Eye (tissue), 1 donor: ENCODE results near the gene NAGA.
A peak's percentile ranks its signal among the peaks of the same experiment; 100 is the strongest.
"Not testable (repeated sequence)": the region's sequence is repeated elsewhere in the genome, so short reads cannot be mapped to it uniquely, and the experiment has no call there.

Source experiments
- DNase-seq: peaks from one replicate; pipeline ENCODE4 v3.0.0-alpha.2; 2015

NAGA gene

DNA sequence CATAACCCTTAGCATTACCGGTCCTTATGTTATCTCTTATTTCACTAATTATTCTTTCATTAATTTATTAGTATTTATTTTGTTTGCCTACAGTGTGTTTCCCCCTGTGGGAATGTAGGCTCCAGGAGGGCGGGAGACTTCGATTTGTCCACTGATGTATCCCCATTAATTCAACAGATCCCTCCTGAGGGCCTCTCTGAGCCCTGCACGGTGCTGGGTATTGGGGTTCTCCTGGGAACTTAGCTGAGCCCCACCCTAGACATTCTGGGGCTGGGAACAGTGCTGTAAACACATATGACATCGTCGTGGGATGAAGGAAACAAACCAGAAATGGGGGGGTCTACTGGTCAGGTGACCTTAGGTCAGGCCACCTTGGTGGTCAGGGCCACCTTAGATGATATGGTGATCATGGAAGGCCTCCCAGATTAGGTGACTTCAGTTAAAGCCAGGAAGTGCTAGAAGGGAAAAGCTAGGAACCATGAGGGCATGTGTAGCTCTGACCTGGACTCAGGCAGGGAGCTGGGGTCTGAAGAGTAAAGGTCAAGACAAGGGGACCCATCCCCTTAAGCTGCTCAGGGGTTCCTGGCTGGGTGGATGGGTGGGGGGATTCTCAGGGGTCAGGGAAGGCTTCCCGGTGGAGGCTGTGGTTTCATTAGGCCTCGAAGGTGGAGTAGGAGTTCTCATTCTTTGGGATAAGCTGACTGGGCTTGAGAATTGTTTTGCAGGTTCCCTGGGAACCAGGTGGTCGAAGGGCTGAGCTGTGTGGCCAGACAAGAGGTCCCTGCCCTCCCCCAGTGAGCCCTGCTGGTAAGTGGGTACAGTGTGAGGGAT, 4.4 kb upstream of the NAGA start:
- DNase-seq = no peak

DNA sequence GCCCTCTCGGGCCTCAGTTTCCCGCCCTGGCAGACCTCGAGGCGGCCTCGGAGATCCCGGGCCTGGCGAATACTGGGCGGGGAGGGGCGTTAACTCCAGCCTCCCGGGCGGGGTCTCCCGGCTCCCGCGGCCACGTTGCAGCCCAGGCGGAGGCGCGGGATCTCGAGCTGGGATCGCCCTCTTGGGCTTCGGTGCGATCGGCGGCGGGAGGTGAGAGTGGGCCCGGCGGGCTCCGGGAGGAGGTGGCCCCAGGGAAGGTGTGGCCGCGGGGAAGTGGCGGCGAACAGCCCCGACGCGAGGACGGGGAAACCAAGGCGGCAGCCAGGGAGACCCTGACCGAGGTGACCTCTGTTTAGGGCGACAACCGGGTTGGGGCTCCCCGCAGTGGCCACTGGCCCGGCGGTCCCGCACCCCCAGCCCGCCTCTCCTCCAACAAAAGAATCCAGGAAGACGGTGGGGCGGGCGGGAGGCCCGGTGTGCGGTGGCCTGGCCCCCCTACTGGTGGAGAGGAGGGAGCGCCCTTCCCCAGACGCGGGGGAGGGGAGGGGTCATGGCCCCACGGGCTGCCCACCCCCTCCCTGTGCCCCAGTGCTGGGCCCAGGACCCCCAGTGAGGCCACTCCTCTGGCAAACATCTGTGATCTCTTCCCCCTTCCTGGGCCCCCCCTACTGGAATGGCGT, 3.7 kb upstream of the NAGA start, which contains the start of gene PHETA2:
Gene PHETA2 (plus strand): TSS at position 117 of the 680 bp plus-strand sequence. CDS start 3,046 bp downstream, outside the sequence.
- DNase-seq = peak; percentile 72

DNA sequence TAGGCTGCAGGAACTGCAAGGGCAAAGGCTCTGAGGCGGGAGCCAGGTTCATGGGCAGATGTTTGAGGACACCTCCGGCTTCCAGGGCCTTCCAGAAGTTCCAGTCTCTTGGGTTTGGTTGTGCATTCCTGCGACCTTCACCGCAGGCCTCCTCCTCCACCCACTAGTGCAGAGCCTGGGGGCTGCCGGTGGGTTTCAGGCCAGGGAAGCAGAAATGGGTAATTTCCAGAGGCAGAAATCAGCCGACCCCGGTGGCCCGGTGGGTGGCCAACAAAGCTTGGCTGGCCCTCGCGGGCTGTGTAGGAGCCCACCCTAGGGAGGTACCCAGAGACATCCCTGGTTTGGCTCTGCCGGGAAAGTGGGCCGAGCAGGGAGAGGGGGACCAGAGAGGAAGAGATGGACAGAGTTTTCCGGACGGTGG, 3.0 kb upstream of the NAGA start:
- no peak for DNase-seq

DNA sequence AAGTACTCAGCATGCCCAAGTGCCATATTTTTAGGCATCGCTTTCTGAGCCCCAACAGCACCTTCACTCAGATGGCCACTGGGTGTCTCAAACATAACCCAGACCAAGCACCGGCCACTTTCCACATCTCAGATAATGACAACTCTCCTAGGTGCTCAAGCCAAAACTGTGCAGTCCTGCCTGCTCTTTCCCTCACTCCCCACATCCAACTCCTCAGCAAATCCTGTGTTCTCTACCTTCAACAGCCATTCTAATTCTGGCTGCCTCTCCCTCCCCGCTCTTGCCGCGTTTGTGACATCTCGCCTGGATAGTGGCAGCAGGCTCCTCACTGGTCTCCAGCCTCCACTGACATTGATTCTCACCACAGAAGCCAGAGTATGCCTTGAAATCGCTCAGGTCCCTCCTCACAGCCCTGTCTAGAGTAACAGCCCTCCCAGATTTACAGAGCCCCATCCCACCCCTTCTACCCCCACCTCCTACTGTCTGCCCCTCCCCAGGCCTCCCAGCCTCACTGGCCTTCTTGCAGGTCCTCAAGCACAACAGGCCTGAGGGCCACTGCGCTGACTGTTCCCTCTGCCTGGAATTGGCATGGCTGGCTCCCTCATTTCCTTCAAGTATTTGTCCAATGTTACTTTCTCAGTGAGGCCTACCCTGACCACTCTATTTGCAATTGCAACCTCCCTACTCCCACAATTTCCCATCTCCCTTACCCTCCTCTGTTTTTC, 2.2 kb upstream of the NAGA start:
- DNase-seq = no peak

DNA sequence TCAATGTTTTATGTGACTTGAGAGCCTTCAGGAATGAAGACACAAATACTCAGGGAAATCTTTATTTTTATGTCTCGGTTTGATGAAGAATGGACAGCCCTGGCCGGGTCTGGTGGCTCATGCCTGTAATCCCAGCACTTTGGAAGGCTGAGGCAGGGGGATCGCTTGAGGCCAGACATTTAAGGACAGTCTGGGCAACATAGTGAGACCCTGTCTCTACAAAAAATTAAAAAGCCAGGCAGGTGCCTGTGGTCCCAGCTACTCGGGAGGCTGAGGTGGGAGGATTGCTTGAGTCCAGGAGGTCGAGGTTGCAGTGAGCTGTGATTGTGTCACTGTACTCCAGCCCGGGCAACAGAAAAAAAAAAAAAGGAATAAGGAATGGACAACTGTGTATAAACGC, 896 bp upstream of the NAGA start:
- DNase-seq = not testable (repeated sequence)

GRCh38 chr22:42069801-42070516, 653 bp downstream of the NAGA start:
- DNase-seq = no peak

- DNase-seq = no peak
Measured at GRCh38 chr22:42068291-42068690, 2.3 kb downstream of the NAGA start.

DNA sequence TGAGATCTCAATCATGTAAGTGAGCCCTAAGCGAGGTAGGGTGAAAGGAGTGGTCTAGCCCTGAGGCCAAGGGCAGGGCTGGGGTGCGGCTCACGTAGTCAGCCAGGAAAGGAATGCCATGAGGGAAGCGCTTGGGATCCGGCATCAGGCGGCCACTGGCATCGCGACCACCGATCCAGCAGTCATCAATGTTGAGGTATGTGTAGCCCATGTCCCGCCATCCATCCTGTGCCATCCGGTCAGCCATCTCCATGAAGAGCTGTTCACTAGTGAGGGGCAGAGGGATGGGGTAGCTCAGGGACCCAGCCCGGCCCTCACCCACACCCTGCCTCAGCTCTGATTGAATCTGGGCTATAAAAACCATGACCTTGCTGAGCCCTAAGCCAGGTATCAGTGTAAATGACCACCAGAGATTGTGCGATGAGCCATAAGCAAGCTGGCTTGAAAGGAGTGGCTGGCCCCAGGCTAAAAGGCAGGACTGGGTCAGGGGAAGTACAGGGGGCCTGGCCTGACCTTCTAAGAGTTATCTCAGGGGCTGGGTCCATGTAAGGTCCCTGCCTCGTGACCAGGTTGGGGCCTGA, 2.9 kb downstream of the NAGA start:
- no peak for DNase-seq

- DNase-seq = no peak
Measured at GRCh38 chr22:42066937-42067336, 3.7 kb downstream of the NAGA start.

GRCh38 chr22:42066126-42066761, 4.4 kb downstream of the NAGA start:
- DNase-seq = no peak

GRCh38 chr22:42065438-42066125, 5.0 kb downstream of the NAGA start:
- DNase-seq = no peak

- DNase-seq = no peak
Measured at GRCh38 chr22:42064629-42065028, 6.0 kb downstream of the NAGA start.

DNA sequence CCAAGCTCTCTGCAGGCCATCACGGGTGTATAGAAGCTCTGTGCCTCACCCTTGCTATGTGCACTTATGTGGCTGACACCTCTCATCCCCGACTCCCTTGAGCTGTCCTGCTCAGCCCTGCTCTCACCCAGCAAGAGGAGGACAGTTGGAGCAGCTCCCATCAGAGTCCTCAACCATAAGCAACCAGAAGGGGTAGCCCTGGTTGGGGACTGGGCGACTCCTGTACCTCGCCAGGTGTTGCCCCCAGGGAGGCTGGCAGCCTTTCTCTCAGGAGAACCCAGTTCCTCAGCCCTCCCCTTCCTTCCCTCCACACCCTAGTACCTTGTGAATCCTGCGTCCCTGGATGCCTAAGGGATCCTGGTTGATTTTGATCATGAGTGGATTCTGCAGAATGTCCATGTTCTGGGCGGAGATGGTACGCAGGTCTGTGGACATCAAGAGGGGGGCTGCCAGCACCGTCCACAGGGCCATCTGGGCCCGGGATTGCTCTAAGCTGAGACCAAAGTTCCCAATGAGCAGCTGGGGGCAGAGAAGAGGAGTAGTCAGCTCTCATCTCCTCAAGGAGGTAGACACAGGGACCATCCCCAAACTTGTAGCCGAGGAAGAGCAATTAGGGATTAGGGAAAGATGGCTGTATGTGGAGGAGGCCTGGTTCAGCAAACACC, 8.0 kb downstream of the NAGA start:
- no peak for DNase-seq

DNA sequence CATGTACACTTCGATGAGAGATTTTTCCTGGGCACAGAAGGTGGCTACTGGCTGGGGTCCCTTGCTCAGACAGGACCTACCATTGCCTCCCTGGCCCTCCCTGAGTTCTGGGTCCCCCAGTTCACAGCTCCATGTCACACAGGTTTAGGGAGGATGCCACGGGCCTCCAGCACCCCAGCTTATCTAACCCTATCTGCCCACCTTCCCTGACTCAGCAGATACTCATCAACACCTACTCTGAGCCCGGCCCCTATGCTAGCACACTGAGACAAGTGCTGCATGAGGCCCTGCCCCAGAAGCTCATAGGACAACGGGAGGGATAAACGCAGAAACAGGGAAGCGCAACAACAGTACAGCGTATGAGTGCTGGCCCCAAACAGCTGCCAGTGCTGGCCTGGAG, 9.6 kb downstream of the NAGA start:
- DNase-seq = no peak

- DNase-seq = no peak
Measured at GRCh38 chr22:42060489-42060888, 10.1 kb downstream of the NAGA start.

DNA sequence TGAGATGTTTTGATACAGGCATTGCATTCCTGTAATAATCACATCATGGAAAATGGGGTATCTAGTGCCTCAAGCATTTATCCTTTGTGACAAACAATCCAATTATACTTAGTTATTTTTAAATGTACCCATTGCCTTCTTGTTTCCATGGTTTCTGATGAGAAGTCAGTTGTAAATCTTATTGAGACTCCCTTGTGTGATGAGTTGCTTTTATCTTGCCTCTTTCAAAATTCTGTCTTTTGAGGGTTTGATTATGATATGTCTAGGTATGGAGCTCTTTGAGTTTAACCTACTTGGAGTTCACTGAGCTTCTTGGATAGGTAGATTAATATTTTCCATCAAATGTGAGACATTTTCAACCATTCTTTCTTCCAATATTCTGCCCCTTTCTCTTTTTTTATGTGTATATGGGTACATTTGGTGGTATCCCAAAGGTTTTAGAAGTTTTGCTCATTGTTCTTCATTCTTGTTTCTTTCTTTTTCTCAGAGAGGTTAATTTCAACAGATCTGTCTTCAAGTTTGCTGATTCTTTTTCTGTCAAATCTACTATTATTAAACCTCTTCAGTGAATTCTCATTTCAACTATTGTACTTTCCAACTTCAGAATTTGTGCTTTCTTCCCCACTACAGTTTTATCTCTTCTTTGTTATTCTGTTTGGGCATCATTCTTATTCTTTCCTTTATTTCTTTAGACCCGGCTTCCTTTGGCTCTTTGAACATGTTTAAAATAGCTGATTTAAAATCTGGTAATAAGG, 13.7 kb downstream of the NAGA start:
- DNase-seq = no peak

GRCh38 chr22:42052765-42053164, 17.8 kb downstream of the NAGA start:
- no peak for DNase-seq

GRCh38 chr22:42050641-42051180, 19.9 kb downstream of the NAGA start:
- no peak for DNase-seq

GRCh38 chr22:42041784-42042183, 28.8 kb downstream of the NAGA start:
- DNase-seq = no peak

GRCh38 chr22:42039271-42039670, 31.3 kb downstream of the NAGA start:
- DNase-seq = no peak
